SH-SY5Y (cell line): ENCODE data around the gene ALDH1A2.

Experiments
- GATA2 ChIP-seq: IDR thresholded peaks from 2 replicates; pipeline ENCODE4 v1.6.1; 2011; ENCODE audit warnings: mild to moderate bottlenecking, low read depth, low read length
- GATA3 ChIP-seq: IDR thresholded peaks from 2 replicates; pipeline ENCODE4 v1.6.1; 2011; ENCODE audit warnings: low read depth, mild to moderate bottlenecking, low read length, moderate library complexity

GRCh38 chr15:58070801-58071418 is 5.4 kb upstream of the ALDH1A2 start:
- TF ChIP-seq GATA2 (no peak), GATA3 (0 out of 2 replicates have a peak, but pooled peaks have one; percentile 31)
